Measurements from ENCODE around the gene CREB5.

The CREB5 gene

DNA sequence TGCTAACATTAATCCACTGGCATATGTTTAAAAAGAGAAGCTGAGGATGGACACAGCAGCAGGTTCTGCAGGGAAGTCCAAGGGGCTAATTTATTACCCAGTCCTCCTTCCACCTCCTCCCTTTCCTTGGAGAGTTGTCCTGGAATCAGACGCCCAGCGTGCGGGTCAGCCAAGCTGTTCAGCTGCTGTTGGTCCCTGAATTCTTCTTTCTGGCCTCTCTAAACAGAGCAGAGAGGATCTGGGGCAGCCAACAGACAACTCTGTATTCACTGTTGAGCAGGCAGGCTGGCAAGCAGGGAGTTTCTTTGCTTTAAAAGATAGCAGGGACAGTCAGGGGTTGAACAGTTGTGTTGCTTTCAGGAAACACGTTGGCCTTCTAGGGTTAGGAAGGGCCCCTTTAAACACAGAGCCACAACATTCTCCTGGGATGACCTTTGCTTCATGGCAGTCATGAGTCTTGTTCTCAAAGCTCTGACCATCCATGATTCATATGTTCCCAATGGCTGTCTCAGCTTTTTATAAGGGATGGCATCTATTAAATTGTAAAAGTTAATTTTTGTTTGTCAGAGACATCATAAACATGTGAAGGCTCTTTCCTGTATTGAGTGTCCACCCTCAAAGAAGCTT lies 217.0 kb downstream of the CREB5 start:
- H3K9ac ChIP-seq (ENCODE audit: low read depth, low read length, poor library complexity, severe bottlenecking): no peak overlapping the region
- no peaks in the 10 kb centered on the region for H3K36me3 ChIP-seq (ENCODE audit: insufficient read depth, low read length)
- no peak overlapping the region for H3K4me2 ChIP-seq (ENCODE audit: low read depth, low read length, poor library complexity, severe bottlenecking)
- H3K79me2 ChIP-seq (ENCODE audit: insufficient read depth, low read length): no peaks in the 10 kb centered on the region
- no peaks in the 10 kb centered on the region for H4K20me1 ChIP-seq (ENCODE audit: insufficient read depth, low read length, poor library complexity, severe bottlenecking)
- no peaks in the 10 kb centered on the region for H3K9me3 ChIP-seq (ENCODE audit: insufficient read depth, low read depth, low read length)
- no peaks in the 10 kb centered on the region for H3K9me2 ChIP-seq (replicated peaks; ENCODE audit: low read depth, low read length)
- TF ChIP-seq EZH2phosphoT487 (IDR thresholded peaks at IDR 0.05; ENCODE audit: borderline replicate concordance): no peak
- TF ChIP-seq, protein P1, sequence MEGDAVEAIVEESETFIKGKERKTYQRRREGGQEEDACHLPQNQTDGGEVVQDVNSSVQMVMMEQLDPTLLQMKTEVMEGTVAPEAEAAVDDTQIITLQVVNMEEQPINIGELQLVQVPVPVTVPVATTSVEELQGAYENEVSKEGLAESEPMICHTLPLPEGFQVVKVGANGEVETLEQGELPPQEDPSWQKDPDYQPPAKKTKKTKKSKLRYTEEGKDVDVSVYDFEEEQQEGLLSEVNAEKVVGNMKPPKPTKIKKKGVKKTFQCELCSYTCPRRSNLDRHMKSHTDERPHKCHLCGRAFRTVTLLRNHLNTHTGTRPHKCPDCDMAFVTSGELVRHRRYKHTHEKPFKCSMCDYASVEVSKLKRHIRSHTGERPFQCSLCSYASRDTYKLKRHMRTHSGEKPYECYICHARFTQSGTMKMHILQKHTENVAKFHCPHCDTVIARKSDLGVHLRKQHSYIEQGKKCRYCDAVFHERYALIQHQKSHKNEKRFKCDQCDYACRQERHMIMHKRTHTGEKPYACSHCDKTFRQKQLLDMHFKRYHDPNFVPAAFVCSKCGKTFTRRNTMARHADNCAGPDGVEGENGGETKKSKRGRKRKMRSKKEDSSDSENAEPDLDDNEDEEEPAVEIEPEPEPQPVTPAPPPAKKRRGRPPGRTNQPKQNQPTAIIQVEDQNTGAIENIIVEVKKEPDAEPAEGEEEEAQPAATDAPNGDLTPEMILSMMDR (conservative IDR thresholded peaks at IDR 0.05; ENCODE audit: low read length): no peak
- no peaks in the 10 kb centered on the region for H3F3A ChIP-seq (ENCODE audit: low read depth)
- H3K4me1 ChIP-seq (ENCODE audit: insufficient read depth, low read length, poor library complexity, severe bottlenecking): peaks cover 3% of the 10 kb centered on the region
- H3K4me3 ChIP-seq (ENCODE audit: low read length, poor library complexity, severe bottlenecking): no peak overlapping the region
- H2AFZ ChIP-seq (ENCODE audit: low read length): no peak overlapping the region
- no peaks in the 10 kb centered on the region for H3K27me3 ChIP-seq (ENCODE audit: insufficient read depth, low read length, poor library complexity, severe bottlenecking)

GRCh38 chr7:28630350-28630749 lies 218.0 kb downstream of the CREB5 start:
- H3K4me3 ChIP-seq (ENCODE audit: low read length, poor library complexity, severe bottlenecking): no peak overlapping the region
- H4K20me1 ChIP-seq (ENCODE audit: insufficient read depth, low read length, poor library complexity, severe bottlenecking): no peaks in the 10 kb centered on the region
- no peak overlapping the region for H3K4me2 ChIP-seq (ENCODE audit: low read depth, low read length, poor library complexity, severe bottlenecking)
- H3K27me3 ChIP-seq (ENCODE audit: insufficient read depth, low read length, poor library complexity, severe bottlenecking): no peaks in the 10 kb centered on the region
- TF ChIP-seq, protein P1 (conservative IDR thresholded peaks at IDR 0.05; ENCODE audit: low read length): no peak
- no peak for TF ChIP-seq EZH2phosphoT487 (IDR thresholded peaks at IDR 0.05; ENCODE audit: borderline replicate concordance)
- no peaks in the 10 kb centered on the region for H3K9me3 ChIP-seq (ENCODE audit: insufficient read depth, low read depth, low read length)
- H3K79me2 ChIP-seq (ENCODE audit: insufficient read depth, low read length): no peaks in the 10 kb centered on the region
- no peaks in the 10 kb centered on the region for H3K36me3 ChIP-seq (ENCODE audit: insufficient read depth, low read length)
- peaks cover 3% of the 10 kb centered on the region for H3K4me1 ChIP-seq (ENCODE audit: insufficient read depth, low read length, poor library complexity, severe bottlenecking)
- no peak overlapping the region for H2AFZ ChIP-seq (ENCODE audit: low read length)
- no peaks in the 10 kb centered on the region for H3K9me2 ChIP-seq (replicated peaks; ENCODE audit: low read depth, low read length)
- H3K9ac ChIP-seq (ENCODE audit: low read depth, low read length, poor library complexity, severe bottlenecking): no peak overlapping the region
- no peaks in the 10 kb centered on the region for H3F3A ChIP-seq (ENCODE audit: low read depth)

GRCh38 chr7:28631995-28632394 lies 219.7 kb downstream of the CREB5 start:
- H3K9ac ChIP-seq (ENCODE audit: low read depth, low read length, poor library complexity, severe bottlenecking): no peak overlapping the region
- H3K4me2 ChIP-seq (ENCODE audit: low read depth, low read length, poor library complexity, severe bottlenecking): no peak overlapping the region
- TF ChIP-seq EZH2phosphoT487 (IDR thresholded peaks at IDR 0.05; ENCODE audit: borderline replicate concordance): no peak
- TF ChIP-seq, protein P1 (conservative IDR thresholded peaks at IDR 0.05; ENCODE audit: low read length): no peak
- H4K20me1 ChIP-seq (ENCODE audit: insufficient read depth, low read length, poor library complexity, severe bottlenecking): no peaks in the 10 kb centered on the region
- H3K9me2 ChIP-seq (replicated peaks; ENCODE audit: low read depth, low read length): no peaks in the 10 kb centered on the region
- H3K27me3 ChIP-seq (ENCODE audit: insufficient read depth, low read length, poor library complexity, severe bottlenecking): no peaks in the 10 kb centered on the region
- H3K4me3 ChIP-seq (ENCODE audit: low read length, poor library complexity, severe bottlenecking): no peak overlapping the region
- no peaks in the 10 kb centered on the region for H3K4me1 ChIP-seq (ENCODE audit: insufficient read depth, low read length, poor library complexity, severe bottlenecking)
- no peak overlapping the region for H2AFZ ChIP-seq (ENCODE audit: low read length)
- no peaks in the 10 kb centered on the region for H3F3A ChIP-seq (ENCODE audit: low read depth)
- no peaks in the 10 kb centered on the region for H3K79me2 ChIP-seq (ENCODE audit: insufficient read depth, low read length)
- no peaks in the 10 kb centered on the region for H3K9me3 ChIP-seq (ENCODE audit: insufficient read depth, low read depth, low read length)
- no peaks in the 10 kb centered on the region for H3K36me3 ChIP-seq (ENCODE audit: insufficient read depth, low read length)

Data from Loucy (cell line).